Neural cell (in vitro differentiated cells): ENCODE data around the gene PFKFB3. TPM values are rescaled to one million over a fixed set of nuclear protein-coding genes. Genes with fewer than 3 reads are reported as not detected.
"Not testable (repeated sequence)": the region's sequence is repeated elsewhere in the genome, so short reads cannot be mapped to it uniquely, and the experiment has no call there.

Experiments
- H2AFZ ChIP-seq: fragments of 200-600, 300-800 bp; sonication (generic), shearing (Covaris generic); 2 replicates; pipeline ENCODE4 v1.6.0; 2014; ENCODE audit warnings: low read depth, mild to moderate bottlenecking, antibody characterized with exemption, low read length, moderate library complexity
- H3F3A ChIP-seq: fragments of 200-600 bp; shearing (Covaris generic); 2 replicates; pipeline ENCODE4 v1.6.1; 2016; ENCODE audit warnings: mild to moderate bottlenecking, moderate library complexity, mixed read lengths, antibody characterized with exemption, low read length; ENCODE audit not compliant: insufficient read depth, poor library complexity, severe bottlenecking
- H3K27ac ChIP-seq: fragments of 200-600, 300-800 bp; sonication (generic), shearing (Covaris generic); 2 replicates; pipeline ENCODE4 v1.5.1; 2014; ENCODE audit warnings: mild to moderate bottlenecking, low read length, moderate library complexity
- H3K27me3 ChIP-seq: fragments of 300-800, 200-600 bp; sonication (generic), shearing (Covaris generic); 2 replicates; pipeline ENCODE4 v1.6.0; 2014; ENCODE audit warnings: mild to moderate bottlenecking, low read depth, low read length, moderate library complexity; ENCODE audit not compliant: insufficient read depth
- H3K36me3 ChIP-seq: fragments of 300-800, 200-600 bp; sonication (generic), shearing (Covaris generic); 2 replicates; pipeline ENCODE4 v1.5.1; 2014; ENCODE audit warnings: mild to moderate bottlenecking, antibody characterized with exemption, low read length, moderate library complexity; ENCODE audit not compliant: insufficient read depth
- H3K4me2 ChIP-seq: fragments of 300-800, 200-600 bp; sonication (generic), shearing (Covaris generic); 2 replicates; pipeline ENCODE4 v1.6.0; 2014; ENCODE audit warnings: mild to moderate bottlenecking, low read length
- H3K4me3 ChIP-seq: fragments of 300-800, 200-600 bp; sonication (generic), shearing (Covaris generic); 2 replicates; pipeline ENCODE4 v1.5.1; 2014; ENCODE audit warnings: mild to moderate bottlenecking, low read length, moderate library complexity
- H3K79me2 ChIP-seq: fragments of 200-600 bp; shearing (Covaris generic); replicated peaks from 2 replicates; pipeline ENCODE4 v1.6.0; 2014; ENCODE audit warnings: mild to moderate bottlenecking, low read length, moderate library complexity; ENCODE audit not compliant: insufficient read depth
- H3K9ac ChIP-seq: fragments of 300-800, 200-600 bp; sonication (generic), shearing (Covaris generic); 2 replicates; pipeline ENCODE4 v1.6.1; 2016; ENCODE audit warnings: mild to moderate bottlenecking, low read length, mixed read lengths
- H3K9me2 ChIP-seq: fragments of 200-600 bp; shearing (Covaris generic); 2 replicates; pipeline ENCODE4 v1.6.1; 2016; ENCODE audit warnings: mild to moderate bottlenecking, low read length, mixed read lengths; ENCODE audit not compliant: insufficient read depth
- H3K9me3 ChIP-seq: fragments of 200-600, 300-800 bp; sonication (generic), shearing (Covaris generic); 2 replicates; pipeline ENCODE4 v1.6.1; 2016; ENCODE audit warnings: mild to moderate bottlenecking, mixed run types, low read length, moderate library complexity, mixed read lengths
- H4K20me1 ChIP-seq: fragments of 200-600 bp; shearing (Covaris generic); 2 replicates; pipeline ENCODE4 v1.6.1; 2016; ENCODE audit warnings: mild to moderate bottlenecking, mixed run types; ENCODE audit not compliant: insufficient read depth
- CTCF ChIP-seq: fragments of 450-650 bp; IDR thresholded peaks from 2 replicates; pipeline ENCODE4 v1.5.1; 2014; ENCODE audit warnings: antibody characterized with exemption, mild to moderate bottlenecking, moderate library complexity; ENCODE audit not compliant: poor library complexity, severe bottlenecking
- EP300 ChIP-seq: fragments of 450-650 bp; conservative IDR thresholded peaks from 2 replicates; pipeline ENCODE4 v1.6.1; 2014; ENCODE audit warnings: antibody characterized with exemption, mild to moderate bottlenecking, moderate library complexity; ENCODE audit not compliant: poor library complexity, severe bottlenecking
- EZH2 ChIP-seq: fragments of 200-600, 300-800 bp; shearing (Covaris generic), sonication (generic); IDR thresholded peaks from 2 replicates; pipeline ENCODE4 v1.6.1; 2014; ENCODE audit warnings: antibody characterized with exemption, low read length, borderline replicate concordance, mild to moderate bottlenecking; ENCODE audit not compliant: insufficient read depth, poor library complexity, severe bottlenecking
- MXI1 ChIP-seq: fragments of 450-650 bp; conservative IDR thresholded peaks from 2 replicates; pipeline ENCODE4 v1.6.1; 2014; ENCODE audit warnings: antibody characterized with exemption, mild to moderate bottlenecking; ENCODE audit not compliant: poor library complexity, severe bottlenecking
- POLR2AphosphoS5 ChIP-seq: IDR thresholded peaks from 2 replicates; pipeline ENCODE4 v1.6.1; 2012
- RAD21 ChIP-seq: fragments of 450-650 bp; conservative IDR thresholded peaks from 2 replicates; pipeline ENCODE4 v1.6.1; 2014; ENCODE audit warnings: antibody characterized with exemption, mild to moderate bottlenecking, moderate library complexity
- REST ChIP-seq: IDR thresholded peaks from 2 replicates; pipeline ENCODE4 v1.6.1; 2012; ENCODE audit warnings: borderline replicate concordance
- SMC3 ChIP-seq: fragments of 450-650 bp; conservative IDR thresholded peaks from 2 replicates; pipeline ENCODE4 v1.6.1; 2014; ENCODE audit warnings: antibody characterized with exemption, mild to moderate bottlenecking, moderate library complexity; ENCODE audit not compliant: poor library complexity
- TAF1 ChIP-seq: IDR thresholded peaks from 2 replicates; pipeline ENCODE4 v1.6.1; 2012; ENCODE audit warnings: low read depth
- polyA plus RNA-seq: library from polyadenylated mRNA; depleted of rRNA; stranded (reverse); fragments of >200 nt; gene quantifications from 2 replicates; pipeline ENCODE4 v1.2.3, GENCODE V29; 2014

PFKFB3 gene
- polyA plus RNA-seq, 1 donor from 2014 or later, result 33.4 TPM

- Histone ChIP-seq H3K9ac (no peak overlapping the region), H3K9me3 (no peaks in the 10 kb centered on the region), H3K27me3 (no peaks in the 10 kb centered on the region), H3K9me2 (no peaks in the 10 kb centered on the region), H3K27ac (no peak overlapping the region), H3K4me3 (no peak overlapping the region), H3K79me2 (no peaks in the 10 kb centered on the region), H3K4me2 (no peak overlapping the region), H3K36me3 (no peaks in the 10 kb centered on the region), H3F3A (no peaks in the 10 kb centered on the region), H4K20me1 (no peaks in the 10 kb centered on the region), H2AFZ (no peak overlapping the region)
- no peak for TF ChIP-seq RAD21
- no peak for TF ChIP-seq CTCF
- no peak for TF ChIP-seq EZH2
- no peak for TF ChIP-seq MXI1
- TF ChIP-seq POLR2AphosphoS5, result no peak
- TF ChIP-seq TAF1, result no peak
- TF ChIP-seq REST, result no peak
- TF ChIP-seq SMC3, result no peak
- no peak for TF ChIP-seq EP300
These were observed 34.4 kb downstream of the PFKFB3 start for GRCh38 chr10:6237199-6237530.

DNA sequence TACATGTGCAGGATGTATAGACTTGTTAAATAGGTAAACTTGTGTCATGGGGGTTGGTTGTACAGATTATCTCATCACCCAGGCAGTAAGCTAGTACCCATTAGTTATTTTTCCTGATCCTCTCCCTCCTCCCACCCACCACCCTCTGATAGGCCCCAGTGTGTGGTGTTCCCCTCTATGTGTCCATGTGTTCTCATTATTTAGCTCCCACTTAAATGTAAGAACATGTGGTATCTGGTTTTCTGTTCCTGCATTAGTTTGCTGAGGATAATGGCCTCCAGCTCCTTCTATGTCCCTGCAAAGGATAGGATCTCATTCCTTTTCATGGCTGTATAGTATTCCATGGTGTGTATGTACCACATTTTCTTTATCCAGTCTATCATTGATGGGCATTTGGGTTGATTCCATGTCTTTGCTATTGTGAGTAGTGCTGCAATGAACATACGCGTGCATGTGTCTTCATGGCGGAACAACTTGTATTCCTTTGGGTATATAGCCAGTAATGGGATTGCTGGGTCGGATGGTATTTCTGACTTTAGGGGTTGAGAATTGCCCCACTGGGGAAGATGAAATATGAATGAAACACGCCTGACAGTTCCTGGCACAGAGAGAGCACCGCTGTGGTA lies 36.0 kb downstream of the PFKFB3 start:
- not testable (repeated sequence) for H3K79me2 ChIP-seq, H2AFZ ChIP-seq, H3K36me3 ChIP-seq, H3K9me2 ChIP-seq, H3K4me2 ChIP-seq, H3K9ac ChIP-seq, H3K27ac ChIP-seq, H3K4me3 ChIP-seq, H3K27me3 ChIP-seq, H3K9me3 ChIP-seq, H3F3A ChIP-seq, H4K20me1 ChIP-seq
